ENCODE measurements around the gene COG1.
A peak's percentile ranks its signal among the peaks of the same experiment; 100 is the strongest.

Gene COG1

DNA sequence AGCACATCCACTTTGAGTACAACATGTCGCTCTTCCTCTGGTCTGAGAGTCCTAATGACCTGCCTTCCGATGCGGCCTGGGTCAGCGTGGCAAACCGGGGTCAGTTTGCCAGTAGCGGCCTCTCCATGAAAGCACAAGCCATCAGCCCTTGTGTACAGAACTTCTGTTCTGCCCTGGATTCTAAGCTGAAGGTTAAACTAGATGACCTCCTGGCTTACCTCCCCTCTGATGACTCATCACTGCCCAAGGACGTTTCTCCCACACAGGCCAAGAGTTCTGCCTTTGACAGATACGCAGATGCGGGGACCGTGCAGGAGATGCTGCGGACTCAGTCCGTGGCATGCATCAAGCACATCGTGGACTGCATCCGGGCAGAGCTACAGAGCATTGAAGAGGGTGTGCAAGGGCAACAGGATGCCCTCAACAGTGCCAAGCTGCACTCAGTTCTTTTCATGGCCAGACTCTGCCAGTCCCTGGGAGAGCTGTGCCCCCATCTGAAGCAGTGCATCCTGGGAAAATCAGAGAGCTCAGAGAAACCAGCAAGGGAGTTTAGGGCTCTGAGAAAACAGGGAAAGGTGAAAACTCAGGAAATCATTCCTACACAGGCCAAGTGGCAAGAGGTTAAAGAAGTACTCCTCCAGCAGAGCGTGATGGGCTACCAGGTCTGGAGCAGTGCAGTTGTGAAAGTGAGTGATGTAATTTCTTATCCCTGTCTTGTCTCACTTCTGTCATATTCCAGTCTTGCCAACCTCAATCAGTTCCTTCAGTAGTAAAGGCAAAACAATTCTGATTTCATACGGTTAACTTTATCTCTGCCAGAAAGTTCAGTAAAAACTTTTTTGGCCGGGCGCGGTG is 8.6 kb downstream of the COG1 start:
- DNase-seq = peak; percentile 75

- DNase-seq = no peak
These were observed 10.4 kb downstream of the COG1 start for GRCh38 chr17:73203135-73203787.

DNA sequence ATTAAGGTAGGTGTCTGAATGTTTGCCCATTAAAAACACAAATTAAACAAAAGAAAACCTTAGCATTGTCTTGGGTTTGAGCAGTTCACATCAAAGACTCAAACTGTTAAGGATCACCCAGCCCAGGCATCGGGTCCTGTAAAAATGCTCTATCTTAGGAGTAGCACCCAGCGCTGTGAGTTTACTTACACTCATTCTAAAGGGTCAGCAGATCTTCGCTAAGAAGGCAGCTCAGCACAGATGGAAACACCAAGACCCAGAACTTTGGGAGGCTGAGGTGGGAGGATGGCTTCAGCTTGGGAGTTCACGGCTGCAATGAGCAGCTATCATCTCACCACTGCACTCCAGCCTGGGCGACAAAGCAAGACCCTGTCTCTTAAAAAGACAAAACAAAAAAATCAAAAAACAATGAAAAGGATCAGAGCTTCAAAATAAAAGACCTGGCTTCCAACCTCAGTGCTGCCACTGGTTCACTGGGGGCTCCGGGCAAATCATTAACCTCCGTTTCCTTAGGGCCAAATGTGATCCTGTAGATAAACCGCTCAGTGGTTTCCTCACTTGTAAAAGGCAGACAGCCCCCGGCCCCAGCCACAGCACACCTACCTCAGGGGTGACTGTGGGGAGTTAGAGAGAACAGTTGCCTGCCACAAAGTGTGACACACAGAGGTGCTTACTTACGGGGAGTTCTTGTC is 11.1 kb downstream of the COG1 start:
- no peak for DNase-seq

- DNase-seq = no peak
These were observed 12.7 kb downstream of the COG1 start for GRCh38 chr17:73205459-73205961.

- DNase-seq = peak; percentile 33
These were observed 15.4 kb downstream of the COG1 start for GRCh38 chr17:73208139-73208827.

- peak; percentile 50 for DNase-seq
These were observed 16.6 kb downstream of the COG1 start for GRCh38 chr17:73209436-73209835.

DNA sequence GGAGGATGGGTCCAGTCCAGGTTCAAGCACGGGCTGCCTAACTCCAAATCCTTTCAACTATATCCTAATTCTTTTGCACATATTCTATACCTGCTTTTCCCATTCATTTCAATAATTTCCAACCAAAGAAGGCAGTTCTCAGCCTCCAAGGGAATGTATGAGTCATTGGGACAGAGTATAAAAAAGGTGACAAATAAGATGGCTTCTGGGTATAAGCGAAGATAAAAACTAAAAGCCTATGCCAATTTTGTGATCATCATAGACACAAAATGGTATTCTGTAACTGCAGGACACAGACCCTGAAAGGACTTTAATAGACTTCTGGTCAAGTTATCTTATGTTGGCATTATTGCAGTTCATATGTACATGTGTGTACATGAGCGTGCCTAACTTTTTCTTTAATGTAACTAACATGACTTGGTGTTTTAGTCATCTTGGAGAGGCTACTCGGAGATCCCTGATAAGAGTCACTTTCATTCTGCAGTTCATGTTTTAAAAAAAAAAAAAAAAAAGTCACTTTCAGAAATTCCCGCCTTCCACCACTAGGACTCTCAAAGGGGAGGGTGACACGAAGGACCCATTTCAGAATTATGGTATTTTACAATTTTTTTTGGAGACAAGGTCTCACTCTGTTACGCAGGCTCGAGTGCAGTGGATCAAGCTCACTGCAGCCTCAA is 17.3 kb downstream of the COG1 start:
- no peak for DNase-seq

GRCh38 chr17:73211745-73212144 is 18.9 kb downstream of the COG1 start:
- DNase-seq = no peak

DNA sequence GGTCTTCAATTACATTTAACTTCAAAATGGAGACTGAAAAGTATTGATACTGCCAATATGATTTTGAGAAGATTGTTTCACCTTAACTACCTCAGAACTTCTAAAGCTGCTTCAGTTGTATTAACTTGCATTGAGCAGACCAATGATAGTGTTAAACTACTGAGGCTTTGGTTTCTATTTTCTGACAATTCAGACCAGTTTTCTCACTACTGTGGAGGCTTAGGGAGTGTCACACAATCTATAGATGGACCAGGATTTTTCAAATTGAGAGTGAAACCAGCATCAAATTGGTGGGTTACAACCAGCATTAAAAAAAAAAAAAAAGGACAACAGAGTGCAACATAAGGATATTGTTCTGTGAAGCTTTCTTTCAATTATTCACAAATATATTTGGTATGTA is 21.2 kb downstream of the COG1 start:
- no peak for DNase-seq

DNA sequence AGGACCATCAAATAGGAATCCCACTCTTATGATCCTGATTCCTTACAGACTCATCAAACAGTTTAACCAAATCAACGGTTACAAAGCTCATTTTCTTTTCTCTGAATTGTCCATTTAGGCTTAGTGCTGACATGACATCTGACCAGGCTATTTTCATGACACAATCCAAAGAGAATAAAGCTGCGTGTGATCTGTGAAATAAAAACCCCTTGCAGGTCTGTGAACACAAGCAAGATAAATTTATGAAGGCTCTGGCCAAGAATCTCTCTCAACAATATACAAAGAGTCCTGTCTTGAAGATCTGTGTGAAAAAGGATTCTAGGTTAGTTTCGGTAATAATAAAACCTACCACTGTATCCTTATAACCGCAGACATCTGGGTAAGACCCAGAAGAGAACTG is 22.0 kb downstream of the COG1 start:
- DNase-seq = no peak

DNA sequence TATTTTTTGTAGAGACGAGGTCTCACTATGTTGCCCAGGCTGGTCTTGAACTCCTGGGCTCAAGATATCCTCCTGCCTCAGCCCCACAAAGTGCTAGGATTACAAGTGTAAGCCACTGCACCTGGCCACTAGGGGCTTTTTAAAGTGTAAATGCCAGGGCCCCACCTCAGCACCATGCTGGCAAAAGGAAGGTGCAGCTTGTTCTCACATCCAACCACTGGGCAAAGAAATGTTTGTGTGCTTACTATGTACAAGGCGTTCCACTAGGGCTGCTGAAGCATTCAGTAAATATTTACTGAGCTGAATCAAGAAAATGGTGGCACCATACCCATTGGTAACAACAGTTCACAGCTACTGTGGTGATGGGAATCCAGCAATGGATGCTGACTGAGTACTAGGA is 22.6 kb downstream of the COG1 start:
- no peak for DNase-seq

DNA sequence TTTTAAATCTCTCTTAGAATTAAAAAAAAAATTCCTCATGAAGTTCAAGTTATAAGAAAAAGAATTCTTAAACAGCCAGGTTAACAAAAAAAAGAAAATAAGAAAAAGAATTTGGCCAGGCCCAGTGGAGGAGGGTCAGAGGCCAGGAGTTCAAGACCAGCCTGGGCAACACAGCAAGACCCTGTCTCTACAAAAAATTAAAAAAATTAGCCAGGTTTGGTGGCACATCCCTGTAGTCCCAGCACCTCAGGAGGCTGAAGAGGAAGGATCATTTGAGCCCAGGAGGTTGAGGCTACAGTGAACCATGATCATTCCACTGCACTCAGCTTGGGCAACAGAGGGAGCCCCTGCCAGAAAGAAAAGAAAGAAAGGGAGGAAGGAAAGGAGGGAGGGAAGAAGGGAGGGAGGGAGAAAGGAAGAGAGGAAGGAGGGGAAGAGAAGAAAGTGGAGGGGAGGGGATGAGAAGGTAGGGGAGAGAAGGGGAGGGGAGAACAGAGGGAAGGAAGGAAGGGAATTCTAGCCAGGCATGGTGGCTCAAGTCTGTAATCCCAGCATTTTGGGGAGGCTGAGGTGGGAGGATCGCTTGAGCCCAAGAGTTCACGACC is 30.9 kb downstream of the COG1 start:
- no peak for DNase-seq

- no peak for DNase-seq
These were observed 31.4 kb downstream of the COG1 start for GRCh38 chr17:73224237-73224636.

- DNase-seq = no peak
These were observed 31.9 kb downstream of the COG1 start for GRCh38 chr17:73224663-73225305.

DNA sequence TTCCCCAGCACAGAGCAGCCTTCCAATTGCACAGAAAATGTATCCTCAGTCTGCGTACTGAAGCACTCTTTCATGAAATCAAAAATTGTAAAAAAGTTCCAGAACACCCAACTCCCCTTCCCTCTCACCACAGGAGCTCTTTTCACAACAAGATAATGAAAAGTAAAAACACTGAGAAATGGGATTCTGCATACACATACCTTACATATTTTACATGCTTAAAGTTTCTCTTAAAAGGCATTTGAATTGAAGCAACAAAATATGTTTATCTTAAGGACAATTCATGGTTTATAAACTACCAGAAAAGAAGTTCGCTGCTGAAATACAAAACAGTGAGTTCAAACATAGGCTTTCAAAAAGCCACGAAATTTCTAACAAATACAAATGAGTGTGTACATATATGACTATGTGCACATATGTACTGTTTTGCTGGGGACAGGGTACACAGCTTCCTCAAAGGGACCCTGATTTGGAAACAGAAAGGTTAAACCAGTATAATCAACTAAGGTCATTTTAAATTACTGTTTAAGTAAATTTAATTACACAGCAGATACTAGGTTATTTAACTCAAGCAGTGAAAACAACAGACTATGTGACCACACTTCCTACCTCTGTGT is 33.8 kb downstream of the COG1 start:
- no peak for DNase-seq

- no peak for DNase-seq
These were observed 34.5 kb downstream of the COG1 start for GRCh38 chr17:73227379-73227778.

- no peak for DNase-seq
These were observed 35.1 kb downstream of the COG1 start for GRCh38 chr17:73227944-73228343.

DNA sequence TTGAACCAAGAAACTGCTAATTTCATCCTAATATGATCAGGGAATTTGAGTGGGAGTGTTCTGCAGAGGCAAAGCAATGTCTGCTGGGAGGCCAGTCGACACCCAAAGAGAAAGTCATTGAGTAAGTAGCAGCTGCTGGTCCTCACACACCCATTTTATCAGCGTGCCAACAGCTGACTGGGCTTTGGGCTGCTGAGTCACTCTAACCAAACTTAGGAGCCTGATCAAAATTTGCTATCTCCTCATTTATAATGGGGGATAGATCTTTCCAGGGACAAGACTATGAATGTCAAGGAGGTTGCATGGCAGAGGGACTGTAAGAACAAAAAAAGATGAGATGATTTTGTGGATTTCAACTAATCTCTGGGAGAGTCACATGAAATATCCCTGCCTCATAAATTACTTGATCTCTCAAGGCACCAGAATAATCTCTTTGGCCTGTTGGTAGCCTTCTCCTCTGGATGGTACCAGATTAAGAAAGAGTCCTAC is 35.9 kb downstream of the COG1 start:
- peak; percentile 77 for DNase-seq

- no peak for DNase-seq
These were observed 37.2 kb downstream of the COG1 start for GRCh38 chr17:73230088-73230487.

DNA sequence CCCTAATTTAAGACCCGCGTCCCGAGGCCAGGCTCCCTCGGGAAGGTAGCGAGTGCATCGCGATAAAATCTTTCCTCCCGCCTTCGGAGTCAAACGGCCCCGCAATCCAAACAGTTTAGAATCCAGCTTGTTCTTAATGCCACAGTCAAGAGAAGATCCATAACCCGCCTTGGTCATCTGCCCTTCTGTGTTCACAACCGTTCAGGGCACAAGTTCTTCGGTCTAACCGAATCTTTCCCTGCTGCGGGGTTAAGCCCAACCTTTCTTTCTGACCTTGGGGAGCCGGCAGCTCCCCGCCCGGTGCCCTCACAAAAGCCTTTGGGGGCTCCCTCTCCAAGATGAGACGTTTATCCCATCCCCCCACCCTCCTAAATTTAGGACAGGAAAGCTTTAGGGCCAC is 38.5 kb downstream of the COG1 start:
- peak; percentile 64 for DNase-seq

Measured in islet precursor cell (in vitro differentiated cells).